Lung microvascular endothelial cell (primary cell): ENCODE data around the gene SLC2A3. TPM values are rescaled to one million over a fixed set of nuclear protein-coding genes. Genes with fewer than 3 reads are reported as not detected.
"Not testable (repeated sequence)": the region's sequence is repeated elsewhere in the genome, so short reads cannot be mapped to it uniquely, and the experiment has no call there.

Experiments used
- DNase-seq, 2 donors: peaks; one replicate each; pipeline versions ENCODE4 v3.0.0 to v3.0.0-alpha.2; 2010; ENCODE audit warnings: low read depth in 2 of 2
- total RNA-seq: library from RNA; depleted of rRNA; stranded (reverse); fragments of >200 nt; gene quantifications from 2 replicates; pipeline ENCODE4 v1.2.1, GENCODE V29; 2014

The SLC2A3 gene
- total RNA-seq, 1 donor from 2014 or later: 20.2 TPM

DNA sequence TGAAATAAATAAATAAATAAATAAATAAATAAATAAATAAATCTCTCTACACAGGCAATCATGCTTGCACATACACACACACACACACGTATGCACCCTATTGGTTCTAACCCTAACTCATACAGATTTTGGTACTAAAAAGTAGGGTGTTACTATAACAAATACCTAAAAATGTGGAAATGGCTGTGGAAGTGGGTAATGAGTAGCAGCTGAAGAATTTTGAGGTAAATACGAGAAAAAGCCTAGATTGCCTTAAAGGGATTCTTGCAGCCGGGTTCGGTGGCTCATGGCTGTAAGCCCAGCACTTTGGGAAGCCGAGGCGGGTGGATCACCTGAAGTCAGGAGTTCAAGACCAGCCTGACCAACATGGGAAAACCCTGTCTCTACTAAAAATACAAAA is 15.7 kb upstream of the SLC2A3 start:
- DNase-seq: no peak

GRCh38 chr12:7950230-7950943 is 14.4 kb upstream of the SLC2A3 start:
- DNase-seq: not testable (repeated sequence)

DNA sequence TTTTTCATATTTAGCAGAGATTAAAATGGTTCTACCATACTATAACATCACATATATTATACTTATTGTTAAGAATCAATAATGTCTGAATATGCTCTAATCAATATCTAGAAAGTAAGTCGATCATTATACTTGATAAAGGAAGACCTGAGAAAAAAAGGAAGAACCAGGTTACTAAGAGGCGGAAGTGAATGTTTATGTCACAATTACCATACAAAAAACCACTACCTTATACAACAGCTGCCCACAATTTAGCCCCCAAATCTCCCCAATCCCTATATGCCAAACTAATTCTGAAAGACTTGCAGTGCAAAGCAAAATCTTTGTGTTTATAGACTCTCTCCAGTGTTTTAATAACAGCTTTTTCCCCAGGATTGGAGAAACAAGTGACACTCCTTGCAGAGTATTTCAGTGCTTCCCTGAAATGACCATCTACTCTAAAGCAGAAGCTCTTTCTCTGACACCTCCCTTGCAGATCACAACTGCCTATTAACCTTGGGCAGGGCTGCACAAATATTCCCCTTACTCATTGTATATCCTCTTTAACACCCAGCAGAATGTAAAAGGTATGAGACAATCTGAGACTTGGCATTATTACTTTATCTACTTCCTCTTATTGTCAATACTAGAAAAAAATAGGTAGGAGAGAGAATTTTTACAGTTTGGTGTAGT is 12.7 kb upstream of the SLC2A3 start:
- DNase-seq: no peak

- no peak for DNase-seq
Measured at GRCh38 chr12:7947011-7947410, 11.0 kb upstream of the SLC2A3 start.

GRCh38 chr12:7944760-7945159 is 8.8 kb upstream of the SLC2A3 start:
- DNase-seq: not testable (repeated sequence)

DNA sequence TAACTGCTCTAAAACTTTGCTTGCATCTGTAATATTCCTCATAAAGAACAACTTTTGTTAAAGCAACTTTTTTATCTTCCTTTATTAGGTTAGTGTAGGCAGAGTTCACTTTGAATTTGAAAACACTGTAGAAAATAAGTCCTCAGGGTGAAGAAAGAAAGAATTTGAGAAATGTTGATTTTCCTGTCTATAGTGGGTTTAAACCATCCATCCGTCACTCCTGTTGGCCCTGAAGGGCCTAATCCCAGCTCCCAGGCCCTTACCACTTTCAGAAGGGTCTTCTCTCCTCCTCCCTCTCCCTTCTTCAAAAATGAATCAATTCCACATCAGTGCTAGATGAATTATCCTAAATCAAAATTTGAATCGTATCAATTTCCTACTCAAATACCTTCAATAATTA is 4.9 kb upstream of the SLC2A3 start:
- no peak for DNase-seq

DNA sequence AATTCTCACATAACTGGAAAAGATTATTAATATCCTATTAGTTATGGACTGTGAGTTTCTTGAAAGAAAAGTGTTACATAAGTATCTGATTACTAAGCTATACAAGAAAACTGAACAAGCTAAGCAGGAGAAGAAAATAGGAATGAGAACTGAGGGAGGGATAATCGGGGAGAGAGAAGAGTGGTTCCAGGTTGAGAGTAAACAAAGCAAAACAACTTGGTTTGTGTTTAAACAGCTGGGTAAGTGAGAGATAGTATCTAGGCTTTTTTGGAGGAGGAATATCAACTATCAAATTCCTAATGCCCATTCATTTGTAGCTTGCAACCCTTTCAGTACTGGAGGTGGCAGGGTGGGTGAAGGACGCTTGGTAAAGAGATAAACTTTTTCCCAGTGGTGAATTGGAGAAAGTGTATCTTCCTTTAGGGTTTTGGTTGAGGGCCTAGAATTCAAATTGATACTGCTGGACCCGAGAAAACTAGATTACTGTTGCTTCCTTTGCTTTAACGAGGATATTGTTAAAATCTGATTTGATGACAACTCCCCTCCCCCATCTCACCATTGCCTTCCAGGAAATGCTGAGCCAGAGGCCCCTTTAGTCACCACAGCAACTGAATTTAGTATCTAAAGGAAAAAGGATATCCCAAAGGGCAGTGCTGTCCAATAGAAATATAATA is 2.0 kb upstream of the SLC2A3 start:
- DNase-seq: peak; percentile 71 to 84

DNA sequence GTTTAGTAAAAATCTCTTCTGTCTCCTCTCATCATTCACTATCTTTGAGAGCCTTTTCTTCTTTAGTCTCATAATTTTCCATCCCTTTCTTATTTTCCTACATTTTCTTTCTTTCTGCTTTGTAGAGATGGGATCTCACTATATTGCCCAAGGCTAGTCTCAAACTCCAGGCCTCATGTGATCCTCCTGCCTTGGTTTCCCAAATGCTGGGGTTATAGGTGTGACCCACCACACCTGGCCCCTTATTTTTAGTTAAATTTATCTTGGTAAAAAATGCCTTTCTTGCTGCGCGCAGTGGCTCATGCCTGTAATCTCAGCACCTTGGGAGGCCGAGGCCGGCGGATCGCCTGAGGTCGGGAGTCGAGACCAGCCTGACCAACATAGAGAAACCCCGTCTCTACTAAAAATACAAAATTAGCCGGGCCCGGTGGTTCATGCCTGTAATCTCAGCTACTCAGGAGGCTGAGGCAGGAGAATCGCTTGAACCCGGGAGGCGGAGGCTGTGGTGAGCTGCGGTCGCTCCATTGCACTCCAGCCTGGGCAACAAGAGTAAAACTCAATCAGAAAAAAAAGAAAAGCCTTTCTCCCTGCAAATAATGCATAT is 996 bp downstream of the SLC2A3 start:
- DNase-seq: no peak

- DNase-seq: peak in 1 of 2 donors; percentile 23
Measured at GRCh38 chr12:7934091-7934888, 1.7 kb downstream of the SLC2A3 start.

DNA sequence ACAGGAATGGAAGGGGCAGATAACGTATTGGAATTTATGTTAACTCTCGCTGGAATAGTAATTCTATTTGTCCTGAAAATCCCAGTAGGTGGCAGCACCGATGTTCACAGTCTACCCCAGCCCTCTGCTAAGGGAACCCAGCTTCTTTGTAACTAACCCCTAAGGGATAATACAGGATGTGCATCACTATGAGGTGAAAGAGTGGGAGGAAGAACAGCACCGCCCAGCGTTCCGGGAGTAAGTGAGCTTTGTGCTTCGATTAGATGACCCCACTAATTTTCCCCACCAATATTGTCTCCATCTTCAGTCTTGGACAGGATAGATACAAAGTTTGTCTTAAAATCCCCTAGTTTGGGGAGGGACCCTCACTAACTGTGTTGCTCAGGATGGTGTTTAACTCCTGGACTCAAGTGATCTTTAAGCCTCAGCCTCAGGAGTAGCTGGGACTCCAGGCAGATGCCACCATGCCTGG is 2.7 kb downstream of the SLC2A3 start:
- DNase-seq: peak; percentile 94 to 97

DNA sequence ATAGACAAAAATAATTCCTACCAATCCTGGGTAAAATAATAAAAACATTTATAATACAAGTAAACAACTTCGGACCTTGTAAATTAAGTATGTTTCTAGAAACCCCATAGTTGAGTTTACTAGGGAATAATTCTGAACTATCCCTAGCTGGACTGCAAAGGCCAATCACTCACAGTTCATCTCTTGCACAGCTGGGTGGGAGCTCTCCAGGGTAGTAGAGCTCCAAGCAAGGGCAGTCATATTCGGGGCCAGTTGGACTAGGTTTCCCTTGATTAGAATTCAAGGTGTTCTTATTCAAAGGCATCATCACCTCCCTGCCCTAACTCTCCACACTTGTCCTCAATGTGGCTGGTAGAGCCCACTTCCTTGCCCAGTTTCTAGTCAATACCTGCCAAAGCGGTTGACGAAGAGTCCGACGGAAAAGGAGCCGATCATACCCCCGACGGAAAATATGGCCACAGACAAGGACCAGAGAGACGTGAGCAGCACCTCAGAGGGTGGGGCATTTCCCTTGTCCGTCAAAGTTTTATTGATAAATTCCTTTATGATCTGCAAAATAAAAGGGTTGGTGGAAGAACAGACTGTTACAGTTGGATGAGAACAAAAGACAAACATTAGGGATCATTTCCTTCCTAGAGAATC is 3.3 kb downstream of the SLC2A3 start:
- not testable (repeated sequence) for DNase-seq

DNA sequence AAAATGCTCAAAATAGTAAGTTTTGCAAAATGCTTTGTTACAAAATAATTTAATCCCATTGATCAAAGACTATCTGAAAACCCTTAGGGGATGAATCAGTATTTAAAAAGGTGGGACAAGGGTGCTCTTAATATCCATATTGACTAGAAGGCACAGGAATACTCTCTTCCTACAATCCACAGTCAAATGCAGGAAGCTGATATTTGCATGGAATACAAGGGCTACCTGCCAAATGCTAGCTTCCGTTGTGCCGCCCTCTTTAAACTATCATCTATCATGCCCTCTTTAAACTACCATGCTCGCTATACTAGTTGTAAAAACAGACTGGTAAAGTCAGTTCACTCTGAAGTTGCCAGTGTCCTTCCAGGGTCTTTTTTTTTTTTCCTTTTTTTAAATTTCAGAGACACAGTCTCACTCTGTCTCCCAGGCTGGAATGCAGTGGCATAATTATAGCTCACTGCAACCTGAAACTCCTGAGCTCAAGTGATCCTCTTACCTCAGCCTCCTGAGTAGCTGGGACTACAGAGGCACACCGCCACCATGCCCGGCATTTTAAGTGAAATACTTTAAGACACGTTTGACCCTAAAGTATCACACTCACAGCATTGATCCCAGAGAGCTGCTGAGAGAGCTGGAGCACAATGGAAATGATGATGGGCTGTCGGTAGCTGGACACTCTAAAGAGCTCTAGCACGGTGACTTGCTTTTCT is 6.7 kb downstream of the SLC2A3 start:
- DNase-seq: peak in 1 of 2 donors; percentile 38

GRCh38 chr12:7927470-7927869 is 8.5 kb downstream of the SLC2A3 start:
- no peak for DNase-seq

DNA sequence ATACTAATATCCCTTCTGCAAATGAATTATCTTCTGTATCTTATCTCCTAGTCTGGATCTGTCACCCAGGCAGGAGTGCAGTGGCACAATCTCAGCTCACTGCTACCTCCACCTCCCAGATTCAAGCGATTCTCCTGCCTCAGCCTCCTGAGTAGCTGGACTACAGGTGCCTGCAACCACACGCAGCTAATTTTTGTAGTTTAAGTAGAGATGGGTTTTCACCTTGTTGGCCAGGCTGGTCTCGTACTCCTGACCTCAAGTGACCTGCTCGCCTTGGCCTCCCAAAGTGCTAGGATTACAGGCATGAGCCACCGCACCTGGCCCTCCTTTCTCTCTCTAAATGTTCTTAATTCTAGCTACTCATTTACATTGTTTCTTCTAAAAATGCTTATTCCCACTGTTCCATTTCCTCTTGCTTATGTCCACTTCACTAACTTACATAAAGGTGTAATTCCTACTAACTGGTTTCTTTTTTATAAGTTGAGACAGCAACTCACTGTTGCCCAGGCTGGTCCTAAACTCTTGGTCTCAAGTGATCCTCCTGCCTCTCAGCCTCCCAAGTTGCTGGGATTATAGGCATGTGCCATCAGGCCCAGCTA is 9.8 kb downstream of the SLC2A3 start:
- DNase-seq: not testable (repeated sequence)

- no peak for DNase-seq
Measured at GRCh38 chr12:7923241-7924236, 12.4 kb downstream of the SLC2A3 start.

DNA sequence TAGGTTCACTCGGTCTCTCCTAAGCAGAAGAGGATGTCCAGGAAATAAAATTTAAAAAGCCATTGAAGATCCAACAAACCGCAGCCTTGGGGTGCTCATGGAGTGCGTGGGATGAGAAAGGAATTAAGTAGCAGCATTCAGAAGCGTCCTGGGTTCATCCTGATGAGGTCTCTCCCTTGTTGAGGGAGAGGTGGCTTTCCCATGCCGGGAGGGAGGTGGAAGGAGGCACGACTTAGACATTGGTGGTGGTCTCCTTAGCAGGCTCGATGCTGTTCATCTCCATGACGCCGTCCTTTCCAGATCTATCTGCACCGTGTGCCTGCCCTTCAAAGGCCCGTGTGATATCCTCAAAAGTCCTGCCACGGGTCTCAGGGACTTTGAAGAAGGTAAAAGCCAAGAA is 14.8 kb downstream of the SLC2A3 start:
- DNase-seq: not testable (repeated sequence)

DNA sequence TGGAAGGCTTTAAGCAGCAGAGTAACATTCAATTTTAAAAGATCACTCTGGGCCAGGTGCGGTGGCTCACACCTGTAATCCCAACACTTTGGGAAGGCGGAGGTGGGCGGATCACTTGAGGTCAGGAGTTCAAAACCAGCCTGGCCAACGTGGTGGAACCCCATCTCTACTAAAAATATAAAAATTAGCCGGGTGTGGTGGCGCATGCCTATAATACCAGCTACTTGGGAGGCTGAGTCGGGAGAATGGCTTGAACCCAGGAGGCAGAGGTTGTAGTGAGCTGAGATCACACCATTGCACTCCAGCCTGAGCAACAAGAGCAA is 17.8 kb downstream of the SLC2A3 start:
- DNase-seq: not testable (repeated sequence)
